Small intestine (tissue), 7 donors: Measurements from ENCODE around the gene PRDM2. TPM values are rescaled to one million over a fixed set of nuclear protein-coding genes. Genes with fewer than 3 reads are reported as not detected.
A peak's percentile ranks its signal among the peaks of the same experiment; 100 is the strongest.
"Not testable (repeated sequence)": the region's sequence is repeated elsewhere in the genome, so short reads cannot be mapped to it uniquely, and the experiment has no call there.

Experiments
- DNase-seq, 2 donors: peaks; one replicate each; pipeline versions ENCODE4 v3.0.0 to v3.0.0-alpha.2; 2013
- FAIRE-seq: peaks from 2 replicates; lab custom pipeline; 2012; peaks lifted over from hg19 to GRCh38; lab: Jason Lieb, UNC
- H3K27ac ChIP-seq, 3 donors: one replicate each; pipeline ENCODE4 v1.5.1; 2013; ENCODE audit warnings: low read length in 2 of 3, mild to moderate bottlenecking in 2 of 3, control low read depth in 1 of 3, inconsistent platforms in 1 of 3, low read depth in 1 of 3, moderate library complexity in 1 of 3
- H3K27me3 ChIP-seq, 3 donors: one replicate each; pipeline ENCODE4 v1.6.1; 2013; ENCODE audit warnings: low read length in 3 of 3, inconsistent platforms in 1 of 3; ENCODE audit not compliant: control insufficient read depth in 3 of 3, insufficient read depth in 3 of 3
- H3K36me3 ChIP-seq, 3 donors: one replicate each; pipeline ENCODE4 v1.6.1; 2013; ENCODE audit warnings: low read length in 3 of 3, inconsistent platforms in 1 of 3, low read depth in 1 of 3, mild to moderate bottlenecking in 1 of 3, moderate library complexity in 1 of 3; ENCODE audit not compliant: control insufficient read depth in 3 of 3, insufficient read depth in 2 of 3
- H3K4me1 ChIP-seq, 3 donors: one replicate each; pipeline ENCODE4 v1.6.1; 2013; ENCODE audit warnings: low read length in 2 of 3, inconsistent platforms in 1 of 3, low read depth in 1 of 3, mild to moderate bottlenecking in 1 of 3, moderate library complexity in 1 of 3; ENCODE audit not compliant: control insufficient read depth in 3 of 3, insufficient read depth in 2 of 3
- H3K4me3 ChIP-seq, 3 donors: one replicate each; pipeline ENCODE4 v1.5.1; 2013; ENCODE audit warnings: low read length in 3 of 3, control low read depth in 1 of 3, inconsistent platforms in 1 of 3, low read depth in 1 of 3, mild to moderate bottlenecking in 1 of 3, moderate library complexity in 1 of 3
- H3K9me3 ChIP-seq, 2 donors: one replicate each; pipeline ENCODE4 v1.6.1; 2013; ENCODE audit warnings: low read depth in 1 of 2, low read length in 1 of 2; ENCODE audit not compliant: control insufficient read depth in 2 of 2, insufficient read depth in 1 of 2
- WGBS, 3 donors: extraction: QIAGEN DNeasy Blood & Tissue Kit; methylation state at CpG; one replicate each; pipeline ENCODE4 v1.1.7; 2013; 5-methylcytosine and 5-hydroxymethylcytosine counted together
- polyA plus RNA-seq, 4 donors: library from polyadenylated mRNA; stranded (reverse) in 3 of 4; unstranded in 1 of 4; fragments of 200-250 nt in 3 of 4; fragments of 120-200 nt in 1 of 4; gene quantifications; one replicate each; pipeline versions ENCODE4 v1.2.1 to v1.2.3, GENCODE V29; 2013
- donor health status: healthy with polysubstance abuse.
- donor health status: control.
- donor health status: control.
- donor health status: Bipolar disorder and iron deficiency.
- donor health status: healthy.

PRDM2 gene
- polyA plus RNA-seq, 4 donors, result 9.5 to 22.7 (median 11.7) TPM

GRCh38 chr1:13687151-13687715 is 12.8 kb upstream of the PRDM2 start:
- Histone ChIP-seq H3K9me3 (no peaks in the 10 kb centered on the region), H3K4me3 (no peak overlapping the region), H3K4me1 (no peaks in the 10 kb centered on the region), H3K27me3 (no peaks in the 10 kb centered on the region), H3K27ac (no peak overlapping the region), H3K36me3 (no peaks in the 10 kb centered on the region)
- DNase-seq, result no peak
- 83 to 90% (median 87%) methylated on average over 6 of the region's 6 CpGs for WGBS, 3 donors
- no peak for FAIRE-seq

- not testable (repeated sequence) for H3K4me3 ChIP-seq, H3K4me1 ChIP-seq, DNase-seq, H3K36me3 ChIP-seq, H3K9me3 ChIP-seq, H3K27ac ChIP-seq, H3K27me3 ChIP-seq, FAIRE-seq
- 38 to 55% (median 43%) methylated on average over 6 of the region's 6 CpGs for WGBS, 3 donors
Measured at GRCh38 chr1:13693094-13693493, 6.9 kb upstream of the PRDM2 start.

GRCh38 chr1:13694886-13695684 is 4.9 kb upstream of the PRDM2 start:
- DNase-seq (no peak), FAIRE-seq (no peak)
- Histone ChIP-seq H3K4me3 (no peak overlapping the region), H3K27ac (no peak overlapping the region), H3K9me3 (peaks cover 0 to 15% of the 10 kb centered on the region in 2 donors), H3K4me1 (peaks cover 0 to 6% (median 0%) of the 10 kb centered on the region in 3 donors), H3K36me3 (no peaks in the 10 kb centered on the region), H3K27me3 (peaks cover 0 to 6% (median 2%) of the 10 kb centered on the region in 3 donors)
- WGBS, 3 donors, result 73 to 83% (median 79%) methylated on average over 21 of the region's 21 CpGs

GRCh38 chr1:13697738-13698137 is 2.2 kb upstream of the PRDM2 start:
- Histone ChIP-seq H3K36me3 (no peaks in the 10 kb centered on the region), H3K9me3 (peaks cover 0 to 15% of the 10 kb centered on the region in 2 donors), H3K27me3 (peaks cover 0 to 6% (median 2%) of the 10 kb centered on the region in 3 donors), H3K4me1 (peaks cover 0 to 6% (median 0%) of the 10 kb centered on the region in 3 donors), H3K4me3 (no peak overlapping the region), H3K27ac (no peak overlapping the region)
- FAIRE-seq (no peak), DNase-seq (no peak)
- 89 to 94% (median 93%) methylated on average over 2 of the region's 2 CpGs for WGBS, 3 donors

- peaks cover 0 to 15% of the 10 kb centered on the region in 2 donors for H3K9me3 ChIP-seq
- WGBS, 3 donors, result 56 to 63% (median 59%) methylated on average over 16 of the region's 16 CpGs
- no peaks in the 10 kb centered on the region for H3K36me3 ChIP-seq
- peak overlapping the region; percentile 69 to 97 (median 87) for H3K4me3 ChIP-seq
- peak overlapping the region; percentile 71 to 99 (median 96) for H3K27ac ChIP-seq
- H3K27me3 ChIP-seq, result peaks cover 0 to 6% (median 0%) of the 10 kb centered on the region in 3 donors
- peaks cover 0 to 6% (median 0%) of the 10 kb centered on the region in 3 donors for H3K4me1 ChIP-seq
- no peak for FAIRE-seq
- peak in 1 of 2 donors; percentile 23 for DNase-seq
Measured at GRCh38 chr1:13699510-13699909, 478 bp upstream of the PRDM2 start.

- DNase-seq (peak in 1 of 2 donors; percentile 29), FAIRE-seq (no peak)
- no peaks in the 10 kb centered on the region for H3K27me3 ChIP-seq
- no peaks in the 10 kb centered on the region for H3K36me3 ChIP-seq
- peak overlapping the region; percentile 32 to 99 (median 96) for H3K27ac ChIP-seq
- peaks cover 0 to 6% (median 0%) of the 10 kb centered on the region in 3 donors for H3K4me1 ChIP-seq
- H3K9me3 ChIP-seq, result peaks cover 0 to 15% of the 10 kb centered on the region in 2 donors
- WGBS, 3 donors, result 10 to 29% (median 19%) methylated on average over 47 to 48 of the region's 48 CpGs
- H3K4me3 ChIP-seq, result peak overlapping the region; percentile 49 to 97 (median 87)
Measured at GRCh38 chr1:13700521-13701270, 708 bp downstream of the PRDM2 start.

GRCh38 chr1:13701271-13701640 is 1.3 kb downstream of the PRDM2 start:
- peak overlapping the region in 1 of 3 donors; percentile 97 for H3K4me3 ChIP-seq
- FAIRE-seq (no peak), DNase-seq (no peak)
- peaks cover 0 to 15% of the 10 kb centered on the region in 2 donors for H3K9me3 ChIP-seq
- 60 to 83% (median 71%) methylated on average over 6 of the region's 6 CpGs for WGBS, 3 donors
- H3K4me1 ChIP-seq, result peaks cover 0 to 6% (median 0%) of the 10 kb centered on the region in 3 donors
- H3K36me3 ChIP-seq, result no peaks in the 10 kb centered on the region
- H3K27me3 ChIP-seq, result no peaks in the 10 kb centered on the region
- H3K27ac ChIP-seq, result peak overlapping the region in 2 of 3 donors; percentile 24 to 96
